Naive thymus-derived CD4-positive, alpha-beta T cell (primary cell): ENCODE results near the gene KIF16B. TPM values are rescaled to one million over a fixed set of nuclear protein-coding genes. Genes with fewer than 3 reads are reported as not detected.

Experiments used
- ATAC-seq: fragments of 150-1000 bp; cut with Tn5 transposase; 2 replicates; pipeline ENCODE4 v1.10.0; 2021; ENCODE audit warnings: mild to moderate bottlenecking, moderate library complexity
- CTCF ChIA-PET: fragments of 350-600 bp; sonication (Branson Sonifier 250); formaldehyde crosslinking; loops from one replicate; lab custom pipeline; 2021; ENCODE audit warnings: antibody characterized with exemption; lab: Charles Lee
- POLR2A ChIA-PET: fragments of 350-600 bp; sonication (Branson Sonifier 250); formaldehyde crosslinking; loops from one replicate; lab custom pipeline; 2021; ENCODE audit warnings: antibody characterized with exemption, inconsistent platforms; lab: Charles Lee
- DNase-seq, 9 donors: peaks; one replicate each; pipeline versions ENCODE4 v3.0.0 to v3.0.0-alpha.2; 2020 to 2022; ENCODE audit warnings: mixed read lengths in 1 of 9
- H3K27ac ChIP-seq: one replicate; pipeline ENCODE4 v1.7.0; 2013; ENCODE audit warnings: mild to moderate bottlenecking, low read depth, low read length, moderate library complexity
- H3K27me3 ChIP-seq, 2 donors: one replicate each; pipeline ENCODE4 v1.7.0; 2013; ENCODE audit warnings: low read length in 2 of 2, mild to moderate bottlenecking in 2 of 2, moderate library complexity in 2 of 2; ENCODE audit not compliant: control insufficient read depth in 2 of 2, insufficient read depth in 2 of 2
- H3K36me3 ChIP-seq, 3 experiments: 1 replicate in 2 of 3; 2 replicates in 1 of 3; pipeline ENCODE4 v1.7.0; 2013; ENCODE audit warnings: low read length in 3 of 3, mild to moderate bottlenecking in 3 of 3, moderate library complexity in 1 of 3; ENCODE audit not compliant: insufficient read depth in 3 of 3, control insufficient read depth in 2 of 3
- H3K4me1 ChIP-seq, 2 donors: one replicate each; pipeline ENCODE4 v1.7.0; 2013; ENCODE audit warnings: low read length in 2 of 2, mild to moderate bottlenecking in 2 of 2, moderate library complexity in 1 of 2; ENCODE audit not compliant: control insufficient read depth in 2 of 2, insufficient read depth in 2 of 2
- H3K4me3 ChIP-seq: 2 replicates; pipeline ENCODE4 v1.7.0; 2013; ENCODE audit warnings: mild to moderate bottlenecking, low read length
- H3K9me3 ChIP-seq, 3 experiments: 1 replicate in 2 of 3; 2 replicates in 1 of 3; pipeline ENCODE4 v1.7.0; 2013; ENCODE audit warnings: low read length in 3 of 3; ENCODE audit not compliant: control insufficient read depth in 2 of 3
- H3K27ac Mint-ChIP-seq, 9 donors: one replicate each; pipeline ENCODE4 v1.8.0; 2020 to 2022; ENCODE audit warnings: mixed read lengths in 9 of 9, mild to moderate bottlenecking in 8 of 9, moderate library complexity in 5 of 9, inconsistent platforms in 2 of 9
- H3K27me3 Mint-ChIP-seq, 5 donors: one replicate each; pipeline ENCODE4 v1.8.0; 2021 to 2022; ENCODE audit warnings: mixed read lengths in 5 of 5, mild to moderate bottlenecking in 1 of 5
- H3K36me3 Mint-ChIP-seq, 5 donors: one replicate each; pipeline ENCODE4 v1.8.0; 2020 to 2022; ENCODE audit warnings: mixed read lengths in 5 of 5, mild to moderate bottlenecking in 3 of 5, inconsistent platforms in 1 of 5
- H3K4me1 Mint-ChIP-seq, 7 donors: one replicate each; pipeline ENCODE4 v1.8.0; 2020 to 2022; ENCODE audit warnings: mixed read lengths in 7 of 7, mild to moderate bottlenecking in 3 of 7, inconsistent platforms in 1 of 7
- H3K4me3 Mint-ChIP-seq, 10 donors: one replicate each; pipeline ENCODE4 v1.8.0; 2020 to 2022; ENCODE audit warnings: mild to moderate bottlenecking in 10 of 10, mixed read lengths in 10 of 10, moderate library complexity in 6 of 10, inconsistent platforms in 2 of 10
- H3K9me3 Mint-ChIP-seq, 11 donors: one replicate each; pipeline ENCODE4 v1.8.0; 2020 to 2022; ENCODE audit warnings: mixed read lengths in 11 of 11, mild to moderate bottlenecking in 4 of 11, inconsistent platforms in 1 of 11, moderate library complexity in 1 of 11
- intact Hi-C, 2 donors: fragments of 100-400 bp; cut with micrococcal nuclease; formaldehyde crosslinking; loops; one replicate each; pipeline ENCODE4 v1.15.1; 2023
- polyA plus RNA-seq, 2 donors: library from polyadenylated mRNA; unstranded; fragments of 300-500 nt; fragmentation: Illumina TruSeq; gene quantifications; one replicate each; pipeline ENCODE4 v1.2.3, GENCODE V29; 2021
- total RNA-seq, 6 experiments: library from RNA in 5 of 6; stranded (reverse) in 5 of 6; gene quantifications; 1 replicate in 5 of 6; 2 replicates in 1 of 6; pipeline ENCODE4 v1.2.3 and lab custom pipeline; 2021 to 2026

The KIF16B gene
- total and polyA plus RNA-seq, 7 experiments from 2014 or later, result 6.0 to 13.7 (median 10.3) TPM

DNA sequence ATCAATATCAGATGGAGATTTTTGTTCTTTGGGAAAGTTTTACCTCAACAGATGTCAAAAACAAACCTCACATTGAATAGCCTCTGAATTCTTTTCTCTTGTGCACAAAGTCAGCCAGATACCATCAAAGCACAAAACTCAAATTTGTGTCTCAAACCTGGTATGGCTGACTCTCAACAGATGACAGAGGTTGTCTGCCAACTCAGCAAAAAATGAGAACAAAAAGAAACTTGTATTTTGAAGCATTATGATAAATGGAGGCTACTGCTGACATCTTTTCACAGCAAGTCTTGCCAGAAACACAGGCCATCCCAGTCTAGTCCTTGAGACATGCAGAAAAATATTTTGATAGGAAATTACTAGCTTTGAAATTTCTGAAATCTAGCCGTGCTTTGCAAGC lies 79.8 kb downstream of the KIF16B start:
- Histone ChIP-seq H3K4me1 (no peaks in the 10 kb centered on the region), H3K36me3 (no peaks in the 10 kb centered on the region), H3K4me3 (no peak overlapping the region), H3K27ac (no peak overlapping the region), H3K9me3 (no peaks in the 10 kb centered on the region), H3K27me3 (no peaks in the 10 kb centered on the region)
- Mint-ChIP-seq H3K4me1 (peaks cover 0 to 2% (median 0%) of the 10 kb centered on the region in 7 donors), H3K36me3 (peaks cover 3 to 79% (median 29%) of the 10 kb centered on the region in 5 donors), H3K9me3 (no peaks in the 10 kb centered on the region), H3K27me3 (no peaks in the 10 kb centered on the region), H3K4me3 (no peak overlapping the region), H3K27ac (no peak overlapping the region)
- ChIA-PET POLR2A (no interaction called here), CTCF (no interaction called here)
- intact Hi-C loops, result no loop called here
- DNase-seq, result no peak
- no peak for ATAC-seq

DNA sequence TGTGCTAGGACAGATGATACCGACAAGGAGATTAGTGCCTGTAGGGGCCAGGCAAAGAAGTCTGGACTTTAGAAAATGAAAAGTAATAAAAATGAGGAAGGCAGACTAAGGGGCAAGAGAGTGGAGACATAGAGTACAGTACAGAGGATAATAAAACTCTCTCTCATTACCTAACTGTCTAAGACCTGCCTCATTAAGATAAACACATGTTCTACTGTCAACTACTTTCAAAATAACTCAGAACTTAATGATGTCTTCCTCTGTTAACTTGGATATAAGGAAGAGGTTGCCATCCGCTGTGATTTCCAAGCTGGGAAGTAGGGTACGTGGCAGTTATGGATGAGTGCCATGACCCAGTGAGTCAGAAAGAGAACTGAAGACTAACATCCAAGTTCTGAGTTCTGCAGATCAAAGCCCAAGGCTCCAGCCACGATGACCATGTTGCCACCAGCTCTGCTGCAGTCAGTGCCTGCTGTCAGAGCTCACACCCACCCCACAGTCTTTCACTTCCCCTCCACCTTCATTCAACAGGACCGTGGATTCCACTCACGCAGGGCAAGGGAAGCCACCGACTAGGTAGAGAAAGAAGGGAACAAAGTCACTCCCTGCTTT lies 81.8 kb downstream of the KIF16B start:
- Histone ChIP-seq H3K27me3 (no peaks in the 10 kb centered on the region), H3K36me3 (no peaks in the 10 kb centered on the region), H3K4me3 (no peak overlapping the region), H3K9me3 (no peaks in the 10 kb centered on the region), H3K27ac (no peak overlapping the region), H3K4me1 (no peaks in the 10 kb centered on the region)
- H3K36me3 Mint-ChIP-seq, result peaks cover 0 to 79% (median 29%) of the 10 kb centered on the region in 5 donors
- DNase-seq, result no peak
- ChIA-PET CTCF (interaction anchor here (1.4 kb wide), 1 partner anchor 16 kb away, joined by 4 read pairs; no protein-coding TSS in a partner anchor), POLR2A (no interaction called here)
- no peak overlapping the region for H3K27ac Mint-ChIP-seq
- no peaks in the 10 kb centered on the region for H3K27me3 Mint-ChIP-seq
- no peak overlapping the region for H3K4me3 Mint-ChIP-seq
- intact Hi-C loops, result no loop called here
- ATAC-seq, result peak; percentile 38
- no peaks in the 10 kb centered on the region for H3K4me1 Mint-ChIP-seq
- no peaks in the 10 kb centered on the region for H3K9me3 Mint-ChIP-seq

DNA sequence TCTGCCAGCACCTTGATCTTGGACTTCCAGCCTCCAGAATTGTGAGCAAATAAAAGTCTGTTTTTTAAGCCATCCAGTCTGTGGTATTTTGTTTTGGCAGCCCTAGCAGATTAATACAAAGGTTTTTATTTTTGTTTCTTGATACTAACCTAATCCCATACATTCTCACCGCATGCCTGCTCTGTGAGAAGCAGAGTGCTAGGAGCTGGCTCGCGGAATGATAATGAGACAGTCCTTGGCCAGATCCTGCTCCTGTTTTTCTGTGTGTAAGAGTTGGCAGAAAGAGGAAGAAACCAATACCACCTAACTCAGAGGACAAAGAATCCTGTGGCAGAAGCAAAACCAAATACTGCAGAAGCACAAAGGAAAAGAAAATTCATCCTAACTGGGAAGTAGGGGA lies 82.6 kb downstream of the KIF16B start:
- H3K9me3 ChIP-seq, result no peaks in the 10 kb centered on the region
- no peak overlapping the region for H3K4me3 ChIP-seq
- H3K36me3 Mint-ChIP-seq, result peaks cover 0 to 77% (median 29%) of the 10 kb centered on the region in 5 donors
- ATAC-seq (no peak), DNase-seq (no peak)
- H3K4me1 ChIP-seq, result no peaks in the 10 kb centered on the region
- H3K9me3 Mint-ChIP-seq, result no peaks in the 10 kb centered on the region
- H3K27me3 Mint-ChIP-seq, result no peaks in the 10 kb centered on the region
- H3K36me3 ChIP-seq, result no peaks in the 10 kb centered on the region
- H3K4me1 Mint-ChIP-seq, result no peaks in the 10 kb centered on the region
- intact Hi-C loops, result no loop called here
- H3K27ac ChIP-seq, result no peak overlapping the region
- H3K27ac Mint-ChIP-seq, result no peak overlapping the region
- no peaks in the 10 kb centered on the region for H3K27me3 ChIP-seq
- H3K4me3 Mint-ChIP-seq, result no peak overlapping the region
- ChIA-PET CTCF (no interaction called here), POLR2A (no interaction called here)

DNA sequence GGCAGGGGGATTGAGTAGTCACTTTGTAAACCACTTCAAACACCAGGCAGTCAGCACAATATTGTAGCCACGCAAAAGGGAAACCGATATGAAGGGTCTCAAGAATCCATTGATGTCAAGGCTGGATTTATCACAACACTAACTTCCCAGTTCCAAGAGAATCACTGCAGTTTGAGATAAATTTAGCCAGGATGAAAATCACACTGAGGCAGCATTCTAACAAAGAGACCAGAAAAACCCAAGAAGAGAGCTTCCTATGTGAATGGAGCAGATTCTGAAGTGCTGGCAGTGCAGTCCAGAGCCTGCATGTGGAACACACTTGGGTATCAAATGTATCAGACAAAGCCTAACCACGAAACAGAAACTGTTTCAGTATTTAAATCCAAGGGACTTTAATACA lies 84.6 kb downstream of the KIF16B start:
- ATAC-seq (no peak), DNase-seq (no peak)
- Histone ChIP-seq H3K27ac (no peak overlapping the region), H3K9me3 (no peaks in the 10 kb centered on the region), H3K4me1 (no peaks in the 10 kb centered on the region), H3K36me3 (peaks cover 0 to 3% (median 0%) of the 10 kb centered on the region in 3 experiments), H3K27me3 (no peaks in the 10 kb centered on the region), H3K4me3 (no peak overlapping the region)
- intact Hi-C loops, result no loop called here
- ChIA-PET POLR2A (no interaction called here), CTCF (no interaction called here)
- Mint-ChIP-seq H3K4me1 (peaks cover 0 to 2% (median 0%) of the 10 kb centered on the region in 7 donors), H3K9me3 (no peaks in the 10 kb centered on the region), H3K27me3 (no peaks in the 10 kb centered on the region), H3K4me3 (no peak overlapping the region), H3K27ac (no peak overlapping the region), H3K36me3 (peaks cover 0 to 83% (median 41%) of the 10 kb centered on the region in 5 donors)

DNA sequence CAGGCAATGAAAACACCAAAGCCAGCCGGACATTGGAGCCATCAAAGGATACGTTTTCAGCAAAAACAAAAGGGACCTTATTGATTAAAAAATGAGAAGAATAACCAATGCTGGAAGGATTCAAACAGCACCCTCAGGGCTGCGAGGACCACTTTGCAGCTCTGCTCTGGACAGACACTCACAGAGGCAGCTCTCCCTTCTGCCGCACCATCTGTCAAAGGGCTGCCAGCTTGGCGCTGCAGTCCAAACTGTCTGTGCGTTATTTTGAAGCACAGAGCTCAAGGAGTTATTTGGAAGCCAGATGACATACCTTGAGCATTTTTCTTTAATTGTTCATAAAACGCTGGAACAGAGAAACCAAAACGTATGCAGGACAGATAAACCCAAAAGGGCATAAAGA lies 85.2 kb downstream of the KIF16B start:
- Histone ChIP-seq H3K27me3 (no peaks in the 10 kb centered on the region), H3K27ac (no peak overlapping the region), H3K4me1 (no peaks in the 10 kb centered on the region), H3K4me3 (no peak overlapping the region), H3K36me3 (peaks cover 0 to 3% (median 0%) of the 10 kb centered on the region in 3 experiments), H3K9me3 (no peaks in the 10 kb centered on the region)
- intact Hi-C loops, result no loop called here
- no peak for ATAC-seq
- Mint-ChIP-seq H3K9me3 (no peaks in the 10 kb centered on the region), H3K27me3 (no peaks in the 10 kb centered on the region), H3K27ac (no peak overlapping the region), H3K4me1 (peaks cover 0 to 2% (median 0%) of the 10 kb centered on the region in 7 donors), H3K4me3 (no peak overlapping the region), H3K36me3 (peaks cover 0 to 83% (median 42%) of the 10 kb centered on the region in 5 donors)
- DNase-seq, result no peak
- ChIA-PET CTCF (no interaction called here), POLR2A (no interaction called here)

DNA sequence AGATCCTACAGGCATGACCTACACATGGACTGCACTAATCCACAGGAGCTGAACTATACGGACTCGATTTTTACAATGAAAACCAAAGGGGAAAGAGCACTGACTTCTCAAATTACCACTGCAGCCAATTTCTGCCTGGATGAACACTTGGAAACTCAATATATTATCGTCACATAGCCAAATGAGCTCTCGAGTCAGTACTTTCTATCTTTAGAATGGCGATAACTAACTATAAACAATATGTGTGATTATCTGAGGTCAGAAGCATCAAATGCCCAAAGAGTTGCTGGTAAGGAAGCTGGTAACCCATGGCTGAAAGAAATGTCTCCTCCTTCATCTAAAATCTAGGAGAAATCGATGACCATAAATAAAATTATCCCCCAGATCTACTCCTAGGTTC lies 86.7 kb downstream of the KIF16B start:
- Mint-ChIP-seq H3K4me3 (no peak overlapping the region), H3K27ac (no peak overlapping the region), H3K9me3 (no peaks in the 10 kb centered on the region), H3K27me3 (no peaks in the 10 kb centered on the region), H3K4me1 (peaks cover 0 to 2% (median 0%) of the 10 kb centered on the region in 7 donors), H3K36me3 (peaks cover 0 to 81% (median 37%) of the 10 kb centered on the region in 5 donors)
- no peak for DNase-seq
- no peak for ATAC-seq
- Histone ChIP-seq H3K27ac (no peak overlapping the region), H3K4me3 (no peak overlapping the region), H3K9me3 (no peaks in the 10 kb centered on the region), H3K27me3 (no peaks in the 10 kb centered on the region), H3K36me3 (peaks cover 0 to 3% (median 0%) of the 10 kb centered on the region in 3 experiments), H3K4me1 (no peaks in the 10 kb centered on the region)
- intact Hi-C loops, result no loop called here
- POLR2A ChIA-PET, result no interaction called here
- CTCF ChIA-PET, result interaction anchor here (1.1 kb wide), 1 partner anchor 11 kb away, joined by 4 read pairs; no protein-coding TSS in a partner anchor

DNA sequence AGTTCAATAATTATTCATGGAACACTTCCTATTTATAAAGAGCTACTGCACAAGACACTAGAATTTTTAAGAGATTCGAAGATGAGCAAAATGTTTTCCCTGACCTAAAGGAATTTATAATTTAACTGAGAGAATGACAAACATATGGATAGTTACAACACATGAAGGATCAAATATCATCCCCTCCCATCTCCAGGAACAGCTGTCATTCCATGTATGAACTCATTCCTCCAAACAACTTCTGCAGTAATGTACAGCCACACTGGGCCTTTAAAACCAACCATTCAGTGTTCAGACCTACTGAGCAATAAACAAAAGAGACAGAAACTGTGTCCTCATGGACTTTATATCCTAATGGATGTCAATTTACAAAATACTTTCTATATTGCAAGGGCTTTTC lies 87.8 kb downstream of the KIF16B start:
- no peak for DNase-seq
- POLR2A ChIA-PET, result no interaction called here
- CTCF ChIA-PET, result no interaction called here
- Histone ChIP-seq H3K4me1 (no peaks in the 10 kb centered on the region), H3K4me3 (no peak overlapping the region), H3K27ac (no peak overlapping the region), H3K36me3 (peaks cover 0 to 3% (median 0%) of the 10 kb centered on the region in 3 experiments), H3K9me3 (no peaks in the 10 kb centered on the region), H3K27me3 (no peaks in the 10 kb centered on the region)
- Mint-ChIP-seq H3K9me3 (no peaks in the 10 kb centered on the region), H3K4me1 (peaks cover 0 to 2% (median 0%) of the 10 kb centered on the region in 7 donors), H3K27me3 (no peaks in the 10 kb centered on the region), H3K36me3 (peaks cover 0 to 74% (median 26%) of the 10 kb centered on the region in 5 donors), H3K27ac (no peak overlapping the region), H3K4me3 (no peak overlapping the region)
- intact Hi-C loops, result no loop called here
- no peak for ATAC-seq
